CD4-positive, alpha-beta T cell treated with Interleukin-15 for 4 hours (primary cell): ENCODE measurements around the gene SIGLEC1.

ENCODE experiments used
- DNase-seq: peaks from one replicate; pipeline ENCODE4 v3.0.0-alpha.2; 2020; ENCODE audit warnings: low spot score

SIGLEC1 gene

DNA sequence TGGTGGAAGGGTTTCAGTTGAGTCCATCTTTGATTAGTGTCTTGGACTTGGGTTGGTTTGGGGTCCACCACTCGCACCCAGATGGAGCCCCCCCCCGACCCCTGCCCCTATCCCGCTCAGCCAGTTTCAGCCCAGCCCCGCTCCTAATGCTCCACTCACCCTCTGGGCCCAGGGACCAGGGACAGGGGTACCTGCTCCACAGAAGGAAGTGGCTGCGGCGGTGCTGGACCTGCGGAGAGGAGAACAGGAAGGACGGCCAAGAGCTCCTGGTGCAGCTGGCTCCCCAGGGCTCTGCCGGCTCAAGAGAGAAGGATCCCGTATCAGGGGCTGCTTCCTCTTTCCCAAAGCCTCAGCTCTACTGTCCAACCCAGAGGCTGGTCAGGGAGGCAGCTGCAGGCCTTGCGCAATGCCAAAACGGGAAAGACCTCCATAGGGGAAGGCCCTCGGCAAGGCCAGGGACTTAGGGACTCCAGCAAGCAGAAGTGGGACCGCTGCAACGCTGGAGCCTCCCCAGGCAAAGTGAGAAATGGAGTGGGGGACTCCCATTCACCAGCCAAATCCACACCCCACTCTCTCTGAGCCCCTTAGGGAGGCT, at the start of gene SIGLEC1:
Gene SIGLEC1 (minus strand): TSS at position 322 of the 595 bp plus-strand sequence. CDS start 5,472 bp downstream, outside the sequence.
- peak; percentile 3 for DNase-seq

GRCh38 chr20:3760655-3761348, 48.4 kb upstream of the SIGLEC1 start:
- no peak for DNase-seq

DNA sequence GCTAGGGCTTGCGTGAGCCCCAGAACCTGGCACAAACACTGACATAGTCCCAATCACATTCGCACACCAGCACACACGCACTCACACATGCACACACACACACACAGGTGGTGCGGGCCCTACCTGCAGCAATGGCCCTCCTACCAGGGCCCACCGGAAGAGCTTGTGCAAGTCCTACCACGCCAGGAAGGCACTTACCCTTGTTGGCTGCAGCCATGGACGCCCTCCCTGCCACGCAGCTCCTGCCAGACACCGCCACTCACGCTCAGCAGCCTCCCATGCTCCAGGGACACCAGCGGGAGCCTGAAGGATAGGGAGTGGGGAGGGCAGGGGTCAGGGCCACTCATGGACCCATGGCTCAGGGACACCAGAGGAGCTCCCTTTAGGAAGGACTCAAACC, 47.5 kb upstream of the SIGLEC1 start:
- DNase-seq = no peak

GRCh38 chr20:3759316-3759823, 47.0 kb upstream of the SIGLEC1 start:
- no peak for DNase-seq

GRCh38 chr20:3758566-3758965, 46.2 kb upstream of the SIGLEC1 start:
- no peak for DNase-seq

GRCh38 chr20:3757268-3757667, 44.9 kb upstream of the SIGLEC1 start:
- DNase-seq = no peak

DNA sequence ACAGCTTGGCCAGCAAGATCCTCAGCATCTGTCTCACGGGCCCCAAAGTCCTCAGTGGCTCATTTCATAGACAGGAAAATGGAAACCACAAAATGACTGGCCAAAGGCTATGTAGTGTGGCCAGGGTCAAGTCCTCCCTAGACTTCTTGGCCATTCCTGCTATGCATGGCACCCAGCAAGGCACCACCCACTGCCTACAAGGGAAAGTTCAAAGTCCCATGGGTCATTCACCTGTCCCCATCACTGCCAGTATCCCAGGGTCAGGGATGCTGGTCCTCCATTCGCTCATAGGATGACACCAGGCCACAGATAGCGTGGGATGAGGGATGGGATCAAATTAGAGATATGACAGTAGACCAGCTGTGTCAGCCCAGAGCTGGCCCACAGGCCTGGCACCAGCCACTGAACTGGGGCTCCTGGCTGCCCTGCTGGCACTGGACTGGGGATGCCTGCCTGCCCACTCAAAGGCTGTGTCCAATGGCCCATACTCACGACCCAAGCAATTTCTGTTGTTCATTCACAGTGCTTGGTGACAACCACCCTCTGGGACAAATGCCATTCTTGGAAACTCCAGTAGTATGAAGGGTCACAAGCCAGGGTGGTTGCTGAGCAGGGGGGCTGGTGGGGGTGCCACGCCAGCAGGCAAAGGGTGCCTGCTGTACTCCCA, 43.5 kb upstream of the SIGLEC1 start:
- no peak for DNase-seq

DNA sequence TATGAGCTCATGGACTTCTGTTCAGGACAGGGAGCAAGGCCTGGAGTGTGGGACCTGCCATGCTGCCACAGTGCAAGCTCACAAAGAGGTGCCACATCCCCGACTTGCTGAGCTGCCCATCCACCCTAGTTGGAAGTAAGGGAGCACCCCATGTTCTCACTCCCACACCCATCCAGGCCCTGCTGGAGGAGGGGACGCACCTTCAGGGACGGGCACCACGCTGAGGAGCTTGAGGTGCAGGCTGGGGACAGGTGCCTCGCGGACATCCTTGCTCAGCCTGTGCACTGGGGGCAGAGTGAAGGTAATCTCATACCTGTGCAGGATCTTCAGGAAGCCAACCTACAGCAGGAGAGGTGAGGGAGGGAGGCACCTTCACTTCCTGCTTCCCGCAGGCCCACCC, 42.9 kb upstream of the SIGLEC1 start:
- no peak for DNase-seq

DNA sequence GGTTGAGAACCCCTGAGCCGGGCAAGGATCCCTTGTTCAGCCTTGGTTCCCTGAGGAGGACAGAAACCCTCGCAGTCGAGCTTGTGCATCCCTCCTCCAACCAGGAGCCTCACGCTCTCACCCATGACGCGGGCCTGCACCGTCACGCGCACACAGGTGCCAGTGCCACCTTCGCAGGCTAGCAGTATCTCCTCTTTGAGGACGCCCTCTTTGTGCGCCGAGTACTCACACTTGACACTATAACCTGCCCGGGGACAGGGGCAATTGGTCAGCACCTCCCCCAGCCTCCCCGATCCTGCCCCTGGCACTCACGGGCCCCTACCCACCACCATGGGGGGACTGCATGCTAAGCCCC, 41.9 kb upstream of the SIGLEC1 start:
- DNase-seq = no peak

- DNase-seq = no peak
Measured at GRCh38 chr20:3753501-3754275, 41.3 kb upstream of the SIGLEC1 start.

DNA sequence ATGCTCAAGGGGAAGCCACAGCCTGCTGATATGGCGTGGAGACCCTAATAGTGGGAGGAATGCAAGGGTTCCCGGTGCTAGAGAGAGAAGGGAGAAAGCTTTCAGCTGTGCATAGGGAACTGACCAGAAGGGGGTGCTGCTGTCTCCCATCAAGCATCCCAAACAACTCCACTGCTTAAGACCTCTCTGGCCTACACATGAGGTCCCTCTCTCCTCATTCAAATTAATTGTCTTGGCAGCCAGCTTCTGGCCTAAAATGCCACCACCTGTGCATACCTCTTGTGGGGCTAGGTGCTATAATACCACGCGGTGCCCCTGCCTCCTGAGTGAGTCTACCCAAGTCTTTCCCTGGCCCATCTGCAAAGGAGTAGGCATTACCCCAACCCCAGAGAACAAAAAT, 40.7 kb upstream of the SIGLEC1 start:
- DNase-seq = peak; percentile 68

- no peak for DNase-seq
Measured at GRCh38 chr20:3752386-3752759, 40.0 kb upstream of the SIGLEC1 start.

DNA sequence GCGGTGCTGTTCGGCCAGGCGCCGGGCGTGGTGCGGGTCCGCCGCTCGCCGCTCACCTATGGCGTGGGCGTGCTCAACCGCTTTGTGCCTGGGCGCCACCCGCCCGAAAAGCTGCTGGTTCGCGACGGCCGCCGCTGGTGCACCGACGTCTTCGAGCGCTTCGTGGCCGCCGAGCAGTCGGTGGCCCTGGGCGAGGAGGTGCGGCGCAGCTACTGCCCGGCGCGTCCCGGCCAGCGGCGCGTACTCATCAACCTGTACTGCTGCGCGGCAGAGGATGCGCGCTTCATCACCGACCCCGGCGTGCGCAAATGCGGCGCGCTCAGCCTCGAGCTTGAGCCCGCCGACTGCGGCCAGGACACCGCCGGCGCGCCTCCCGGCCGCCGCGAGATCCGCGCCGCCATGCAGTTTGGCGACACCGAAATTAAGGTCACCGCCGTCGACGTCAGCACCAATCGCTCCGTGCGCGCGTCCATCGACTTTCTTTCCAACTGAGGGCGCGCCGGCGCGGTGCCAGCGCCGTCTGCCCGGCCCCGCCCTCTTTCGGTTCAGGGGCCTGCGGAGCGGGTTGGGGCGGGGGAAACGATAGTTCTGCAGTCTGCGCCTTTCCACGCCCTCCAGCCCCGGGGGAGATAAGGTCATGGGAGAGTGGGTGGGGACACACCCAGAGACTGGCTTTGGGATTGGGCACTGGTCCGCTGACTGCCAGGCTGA, 39.4 kb upstream of the SIGLEC1 start:
- DNase-seq = peak; percentile 52

DNA sequence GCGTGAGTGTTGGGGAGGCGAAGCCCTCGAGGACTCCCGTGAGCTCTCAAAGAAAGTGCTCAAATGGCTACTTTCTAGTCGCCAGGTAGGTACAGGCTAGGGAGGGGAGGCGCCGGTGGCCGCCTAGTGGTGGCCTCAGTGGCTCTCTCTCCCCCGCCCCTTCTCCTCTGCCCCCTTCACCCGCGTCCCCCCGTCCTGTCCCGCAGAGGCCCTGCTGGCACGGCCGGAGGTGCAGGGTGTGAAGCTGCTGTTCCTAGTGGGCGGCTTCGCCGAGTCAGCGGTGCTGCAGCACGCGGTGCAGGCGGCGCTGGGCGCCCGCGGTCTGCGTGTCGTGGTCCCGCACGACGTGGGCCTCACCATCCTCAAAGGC, 38.9 kb upstream of the SIGLEC1 start:
- no peak for DNase-seq

- DNase-seq = peak; percentile 12
Measured at GRCh38 chr20:3749689-3750531, 37.5 kb upstream of the SIGLEC1 start.

- DNase-seq = no peak
Measured at GRCh38 chr20:3749087-3749688, 36.8 kb upstream of the SIGLEC1 start.

GRCh38 chr20:3748073-3748472, 35.7 kb upstream of the SIGLEC1 start:
- no peak for DNase-seq

- DNase-seq = no peak
Measured at GRCh38 chr20:3747471-3747870, 35.1 kb upstream of the SIGLEC1 start.

DNA sequence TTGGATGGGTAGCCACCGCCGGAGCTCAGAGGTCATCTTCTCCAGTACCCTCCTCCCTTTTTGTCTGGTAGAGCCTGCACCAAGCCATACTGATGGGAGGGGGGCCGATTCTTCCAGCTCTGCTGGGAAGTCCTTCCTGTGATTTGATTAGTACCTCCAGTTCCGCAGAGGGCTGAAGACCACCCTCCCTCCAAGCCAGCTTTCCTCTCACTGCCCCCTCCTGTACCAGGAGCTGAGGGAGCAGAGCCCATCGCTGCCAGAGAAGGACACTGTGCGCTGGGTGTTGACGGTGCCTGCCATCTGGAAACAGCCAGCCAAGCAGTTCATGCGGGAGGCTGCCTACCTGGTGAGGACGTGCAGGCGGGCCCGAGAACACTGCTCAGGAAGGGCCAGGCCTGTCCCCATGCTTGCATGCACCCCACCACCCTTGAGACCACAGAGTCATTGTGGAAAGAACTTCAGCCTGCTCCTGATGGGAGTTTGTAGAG, 33.3 kb upstream of the SIGLEC1 start:
- no peak for DNase-seq
